ENCODE measurements around the gene FTO. TPM values are rescaled to one million over a fixed set of nuclear protein-coding genes. Genes with fewer than 3 reads are reported as not detected.

The FTO gene
- total RNA-seq, 4 donors from 2014 or later, result 64.4 to 116 (median 71.3) TPM

DNA sequence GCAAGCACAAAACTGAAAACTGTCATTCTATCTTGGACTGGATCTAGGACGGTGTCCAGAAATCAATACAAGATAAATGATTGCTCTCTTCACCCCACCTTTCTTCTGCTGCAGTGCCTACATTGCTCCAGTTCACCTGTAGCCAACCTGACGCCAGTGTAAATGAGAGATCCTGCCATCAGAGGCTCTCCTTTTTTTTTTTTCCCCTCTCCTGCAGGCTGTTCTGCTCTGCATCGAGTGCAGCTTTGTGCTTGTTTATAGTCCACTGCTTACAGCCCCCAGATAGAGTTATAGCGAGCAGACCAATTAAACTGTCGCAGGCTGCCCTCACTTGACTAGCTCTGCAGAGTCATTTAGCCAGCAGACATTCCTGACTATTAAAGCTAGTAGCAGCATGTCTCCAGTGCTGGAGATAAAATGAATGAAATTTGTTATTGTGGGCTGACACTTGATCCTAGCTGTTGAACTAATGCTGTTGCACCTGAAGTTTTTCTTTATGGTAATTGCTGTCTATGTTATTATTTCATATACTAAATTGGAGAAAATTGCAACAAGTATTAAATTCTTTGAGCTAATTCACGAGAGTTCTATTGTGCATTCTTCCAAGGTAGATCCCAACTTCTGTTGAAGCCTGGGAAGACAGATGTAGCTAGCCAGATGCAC is 257.1 kb downstream of the FTO start:
- 60% methylated on average over 6 of the region's 6 CpGs for WGBS
- H3K27me3 ChIP-seq, result no peaks in the 10 kb centered on the region
- H3K27ac ChIP-seq, result no peak overlapping the region
- TF ChIP-seq POLR2AphosphoS5 (IDR thresholded peaks at IDR 0.05) (no peak), EP300 (IDR thresholded peaks at IDR 0.05) (no peak)
- DNase-seq (ENCODE audit: low spot score in 2 of 2), result no peak
- H3K4me1 ChIP-seq, result peaks cover 9% of the 10 kb centered on the region
- H3K4me3 ChIP-seq, result no peak overlapping the region
- no peaks in the 10 kb centered on the region for H3K9me3 ChIP-seq
- no peaks in the 10 kb centered on the region for H3K36me3 ChIP-seq

DNA sequence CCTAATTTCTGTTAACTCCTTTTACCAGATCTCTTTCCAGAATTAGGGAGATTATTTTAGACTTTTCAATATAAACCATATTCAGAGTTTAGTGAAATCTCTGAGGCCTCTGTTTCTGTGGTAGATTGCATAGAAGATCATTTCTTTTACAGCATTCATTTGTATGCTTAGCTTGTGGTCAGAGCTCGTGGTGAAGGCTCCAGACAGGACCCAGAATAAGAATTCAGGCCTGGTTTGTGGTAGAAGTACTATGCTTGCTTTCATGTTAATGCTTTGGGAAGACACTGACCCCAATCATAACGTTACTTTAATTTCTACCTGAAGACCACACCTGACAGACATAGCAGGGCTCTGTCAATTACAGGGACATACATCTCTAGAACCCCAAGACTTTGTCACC is 258.1 kb downstream of the FTO start:
- Histone ChIP-seq H3K4me1 (peaks cover 9% of the 10 kb centered on the region), H3K36me3 (no peaks in the 10 kb centered on the region), H3K4me3 (no peak overlapping the region), H3K9me3 (no peaks in the 10 kb centered on the region), H3K27me3 (no peaks in the 10 kb centered on the region), H3K27ac (no peak overlapping the region)
- 81% methylated on average over 2 of the region's 2 CpGs for WGBS
- no peak for DNase-seq (ENCODE audit: low spot score in 2 of 2)
- TF ChIP-seq POLR2AphosphoS5 (IDR thresholded peaks at IDR 0.05) (no peak), EP300 (IDR thresholded peaks at IDR 0.05) (no peak), POLR2A (IDR thresholded peaks at IDR 0.05) (no peak)
- TF ChIP-seq, protein P1, sequence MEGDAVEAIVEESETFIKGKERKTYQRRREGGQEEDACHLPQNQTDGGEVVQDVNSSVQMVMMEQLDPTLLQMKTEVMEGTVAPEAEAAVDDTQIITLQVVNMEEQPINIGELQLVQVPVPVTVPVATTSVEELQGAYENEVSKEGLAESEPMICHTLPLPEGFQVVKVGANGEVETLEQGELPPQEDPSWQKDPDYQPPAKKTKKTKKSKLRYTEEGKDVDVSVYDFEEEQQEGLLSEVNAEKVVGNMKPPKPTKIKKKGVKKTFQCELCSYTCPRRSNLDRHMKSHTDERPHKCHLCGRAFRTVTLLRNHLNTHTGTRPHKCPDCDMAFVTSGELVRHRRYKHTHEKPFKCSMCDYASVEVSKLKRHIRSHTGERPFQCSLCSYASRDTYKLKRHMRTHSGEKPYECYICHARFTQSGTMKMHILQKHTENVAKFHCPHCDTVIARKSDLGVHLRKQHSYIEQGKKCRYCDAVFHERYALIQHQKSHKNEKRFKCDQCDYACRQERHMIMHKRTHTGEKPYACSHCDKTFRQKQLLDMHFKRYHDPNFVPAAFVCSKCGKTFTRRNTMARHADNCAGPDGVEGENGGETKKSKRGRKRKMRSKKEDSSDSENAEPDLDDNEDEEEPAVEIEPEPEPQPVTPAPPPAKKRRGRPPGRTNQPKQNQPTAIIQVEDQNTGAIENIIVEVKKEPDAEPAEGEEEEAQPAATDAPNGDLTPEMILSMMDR (IDR thresholded peaks at IDR 0.05), result no peak

DNA sequence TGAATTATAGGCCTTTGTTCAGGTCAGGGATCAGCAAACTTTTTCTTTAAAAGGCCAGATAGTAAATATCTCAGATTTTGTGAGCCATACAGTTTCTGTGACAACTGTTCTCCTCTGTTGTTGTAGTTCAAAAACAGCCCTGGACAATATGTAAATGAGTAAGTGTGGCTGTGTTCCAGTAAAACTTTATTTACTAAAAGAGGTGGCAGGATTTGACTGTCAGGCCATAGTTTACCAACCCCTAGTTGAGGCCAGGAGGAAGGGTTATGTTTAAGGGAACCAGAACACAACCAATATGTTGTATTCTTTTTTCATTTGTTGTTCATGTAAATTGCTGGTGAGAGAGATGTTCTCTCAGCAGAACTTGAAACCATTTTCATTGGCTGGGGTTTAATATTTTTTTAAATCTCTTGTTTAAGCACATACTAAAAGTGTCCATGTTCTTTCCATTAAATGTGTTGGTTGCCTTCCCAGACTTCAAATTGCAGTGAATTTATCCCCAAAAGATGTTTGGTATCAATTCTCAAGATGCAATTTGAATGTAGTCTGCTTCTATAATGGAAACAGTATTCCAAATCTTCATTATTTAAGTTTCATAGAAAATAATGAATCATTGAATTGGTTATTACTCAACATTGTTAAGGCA is 260.3 kb downstream of the FTO start:
- no peak for DNase-seq (ENCODE audit: low spot score in 2 of 2)
- Histone ChIP-seq H3K9me3 (no peaks in the 10 kb centered on the region), H3K27ac (no peak overlapping the region), H3K36me3 (no peaks in the 10 kb centered on the region), H3K4me3 (no peak overlapping the region), H3K4me1 (peaks cover 7% of the 10 kb centered on the region), H3K27me3 (no peaks in the 10 kb centered on the region)
- TF ChIP-seq, protein P1 (IDR thresholded peaks at IDR 0.05), result no peak
- TF ChIP-seq EP300 (IDR thresholded peaks at IDR 0.05) (no peak), POLR2A (IDR thresholded peaks at IDR 0.05) (no peak), POLR2AphosphoS5 (IDR thresholded peaks at IDR 0.05) (no peak)

DNA sequence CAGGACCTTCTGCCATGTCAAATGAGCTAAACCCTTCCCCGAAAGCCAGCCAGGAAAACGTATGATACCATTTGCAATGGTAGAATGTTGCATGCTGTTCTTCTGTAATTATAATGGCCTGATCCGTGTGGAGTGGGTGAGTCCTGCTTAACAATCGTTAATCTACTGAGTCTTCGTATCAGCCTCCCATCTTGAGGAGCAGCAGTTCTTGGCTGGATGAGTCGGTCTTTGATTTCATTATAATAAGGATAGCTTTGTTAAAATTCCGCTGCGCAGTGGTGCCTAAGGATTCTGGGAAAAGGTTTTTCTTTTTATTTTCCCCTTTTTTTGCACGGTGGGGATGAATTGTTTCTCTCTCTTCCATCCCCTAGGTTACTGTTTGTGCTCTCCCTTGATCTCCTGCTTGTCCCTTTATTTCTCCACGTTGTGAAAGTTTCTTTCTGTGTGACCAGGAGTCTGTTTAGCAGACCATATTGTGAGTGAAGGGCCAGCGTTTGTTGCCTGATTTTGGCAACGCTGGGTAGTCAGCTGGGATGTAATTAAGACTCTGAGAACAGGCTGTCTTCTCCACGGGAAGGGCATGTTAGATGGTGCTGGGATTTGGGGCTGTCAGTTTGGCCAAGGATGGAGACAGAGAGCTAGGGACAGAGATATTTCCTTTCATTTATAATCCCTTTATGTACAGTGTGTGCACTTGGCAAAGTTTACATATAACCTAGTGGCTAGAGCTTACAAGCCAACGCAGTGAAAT is 263.0 kb downstream of the FTO start:
- DNase-seq (ENCODE audit: low spot score in 2 of 2), result no peak
- Histone ChIP-seq H3K9me3 (no peaks in the 10 kb centered on the region), H3K36me3 (no peaks in the 10 kb centered on the region), H3K4me3 (no peak overlapping the region), H3K27me3 (no peaks in the 10 kb centered on the region), H3K4me1 (no peaks in the 10 kb centered on the region), H3K27ac (no peak overlapping the region)
- TF ChIP-seq, protein P1 (IDR thresholded peaks at IDR 0.05), result no peak
- TF ChIP-seq EP300 (IDR thresholded peaks at IDR 0.05), result no peak
- no peak for TF ChIP-seq POLR2AphosphoS5 (IDR thresholded peaks at IDR 0.05)
- no peak for TF ChIP-seq POLR2A (IDR thresholded peaks at IDR 0.05)
- WGBS, result 70% methylated on average over 14 of the region's 14 CpGs

DNA sequence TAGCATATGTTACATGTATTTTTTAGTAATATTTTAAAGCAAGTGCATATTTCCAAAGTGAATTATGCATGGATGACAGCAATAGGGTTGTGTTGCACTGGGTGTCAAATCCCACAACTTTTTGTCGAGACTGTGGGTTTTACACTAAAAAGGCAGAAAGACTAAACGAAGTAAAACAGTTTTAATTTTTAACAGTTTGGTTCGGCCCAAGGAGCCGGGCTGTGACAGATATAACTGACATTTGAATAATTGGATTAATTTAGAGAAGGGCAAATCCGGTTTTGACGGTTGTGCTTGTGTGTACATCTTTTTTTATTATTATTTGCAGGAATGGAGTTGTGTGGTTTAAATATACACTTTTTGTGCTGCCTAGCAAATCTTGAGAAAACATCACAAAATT is 263.6 kb downstream of the FTO start:
- no peak for DNase-seq (ENCODE audit: low spot score in 2 of 2)
- Histone ChIP-seq H3K4me1 (no peaks in the 10 kb centered on the region), H3K4me3 (no peak overlapping the region), H3K9me3 (no peaks in the 10 kb centered on the region), H3K27ac (no peak overlapping the region), H3K36me3 (no peaks in the 10 kb centered on the region), H3K27me3 (no peaks in the 10 kb centered on the region)
- 95% methylated on average over 6 of the region's 6 CpGs for WGBS
- TF ChIP-seq EP300 (IDR thresholded peaks at IDR 0.05) (no peak), POLR2A (IDR thresholded peaks at IDR 0.05) (no peak)
- TF ChIP-seq, protein P1 (IDR thresholded peaks at IDR 0.05), result no peak
